Activated naive CD4-positive, alpha-beta T cell treated with Interleukin-2 at 50 U/mL for 16 hours (primary cell): ENCODE results near the gene SEZ6L.

Experiments
- DNase-seq: peaks from one replicate; pipeline ENCODE4 v3.0.0-alpha.2; 2020

The SEZ6L gene

DNA sequence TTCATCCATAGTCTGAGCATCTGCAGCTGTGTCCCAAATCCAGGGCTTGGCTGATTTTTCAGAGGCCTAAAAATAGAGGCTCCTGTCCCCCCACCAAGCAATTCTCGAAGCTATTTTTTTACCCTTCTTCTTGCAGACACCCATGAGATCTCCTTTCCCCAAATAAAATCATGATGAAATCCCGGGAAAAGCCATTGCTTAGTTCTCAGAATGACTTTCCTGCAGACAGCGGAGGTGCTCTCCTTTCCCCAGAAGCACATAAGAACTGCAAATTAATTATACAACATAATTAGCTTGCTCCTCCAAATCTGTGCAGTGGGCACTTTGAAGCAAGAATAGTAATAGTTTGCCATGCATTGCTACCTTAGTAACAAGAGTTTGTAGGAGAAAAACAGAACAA, 176.2 kb downstream of the SEZ6L start:
- DNase-seq, result no peak

GRCh38 chr22:26348810-26349526, 179.7 kb downstream of the SEZ6L start:
- no peak for DNase-seq

DNA sequence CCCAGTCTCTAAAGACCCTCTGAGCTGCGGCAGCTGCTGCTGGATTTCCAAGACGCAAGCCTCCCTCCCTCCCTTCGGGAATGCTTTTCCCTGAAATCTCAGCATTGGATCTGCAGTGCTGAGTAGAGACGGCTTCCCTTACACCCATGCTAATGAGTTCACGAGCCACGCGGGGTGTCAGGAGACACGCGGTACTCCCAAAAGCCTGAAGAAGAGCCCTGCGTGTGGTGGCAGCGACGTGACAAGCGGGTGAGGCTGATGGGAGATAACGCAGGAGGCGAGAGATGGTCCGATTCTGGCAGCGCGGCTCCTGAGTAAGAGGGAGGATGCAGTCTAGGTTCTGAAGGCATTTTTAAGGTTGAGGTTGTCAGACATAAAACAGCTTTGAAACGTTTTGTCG, 185.4 kb downstream of the SEZ6L start:
- DNase-seq, result no peak

- DNase-seq, result no peak
Measured at GRCh38 chr22:26357281-26357680, 188.0 kb downstream of the SEZ6L start.

- no peak for DNase-seq
Measured at GRCh38 chr22:26357813-26358212, 188.6 kb downstream of the SEZ6L start.

DNA sequence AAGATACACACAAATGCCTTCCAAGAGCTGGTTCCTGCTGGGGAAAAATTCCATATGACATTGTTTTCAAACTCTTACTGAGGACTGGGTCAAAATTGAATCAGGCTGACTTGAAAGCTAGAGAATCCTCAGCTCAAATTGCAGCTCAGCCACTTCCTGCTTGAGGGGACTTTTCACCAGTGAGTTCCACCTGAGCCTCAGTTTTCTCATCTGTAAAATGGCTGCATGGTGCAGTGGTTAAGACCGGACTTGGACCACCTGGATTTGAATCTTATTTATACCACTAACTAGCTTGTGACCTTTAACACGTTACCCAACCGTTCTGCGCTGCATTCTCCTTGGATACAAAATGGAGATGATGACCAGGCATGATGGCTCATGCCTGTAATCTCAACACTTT, 189.9 kb downstream of the SEZ6L start:
- no peak for DNase-seq

GRCh38 chr22:26360169-26360885, 191.1 kb downstream of the SEZ6L start:
- peak; percentile 66 for DNase-seq

- DNase-seq, result no peak
Measured at GRCh38 chr22:26362471-26362870, 193.2 kb downstream of the SEZ6L start.

- peak; percentile 54 for DNase-seq
Measured at GRCh38 chr22:26364066-26365015, 195.1 kb downstream of the SEZ6L start.

- DNase-seq, result peak; percentile 70
Measured at GRCh38 chr22:26367402-26368245, 198.4 kb downstream of the SEZ6L start.

DNA sequence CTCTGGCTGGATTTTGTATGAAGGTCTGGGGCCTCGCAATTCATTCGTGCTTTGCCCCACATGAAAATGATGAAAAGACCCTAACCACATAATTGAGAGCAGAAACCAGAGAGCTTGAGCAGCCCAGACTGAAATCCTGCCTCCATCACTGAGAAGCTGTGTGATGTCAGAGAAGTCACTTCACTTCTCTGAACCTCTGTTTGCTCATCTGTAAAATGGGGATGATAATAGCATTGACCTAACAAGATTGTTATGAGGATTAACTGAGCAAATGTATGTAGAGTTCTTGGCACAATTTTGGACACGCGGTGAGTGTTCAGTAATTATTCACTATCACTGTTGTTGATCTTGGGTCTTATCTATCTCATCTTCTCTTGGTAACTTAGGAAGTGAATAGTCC, 203.6 kb downstream of the SEZ6L start:
- DNase-seq, result no peak

GRCh38 chr22:26374391-26375026, 205.2 kb downstream of the SEZ6L start:
- no peak for DNase-seq

DNA sequence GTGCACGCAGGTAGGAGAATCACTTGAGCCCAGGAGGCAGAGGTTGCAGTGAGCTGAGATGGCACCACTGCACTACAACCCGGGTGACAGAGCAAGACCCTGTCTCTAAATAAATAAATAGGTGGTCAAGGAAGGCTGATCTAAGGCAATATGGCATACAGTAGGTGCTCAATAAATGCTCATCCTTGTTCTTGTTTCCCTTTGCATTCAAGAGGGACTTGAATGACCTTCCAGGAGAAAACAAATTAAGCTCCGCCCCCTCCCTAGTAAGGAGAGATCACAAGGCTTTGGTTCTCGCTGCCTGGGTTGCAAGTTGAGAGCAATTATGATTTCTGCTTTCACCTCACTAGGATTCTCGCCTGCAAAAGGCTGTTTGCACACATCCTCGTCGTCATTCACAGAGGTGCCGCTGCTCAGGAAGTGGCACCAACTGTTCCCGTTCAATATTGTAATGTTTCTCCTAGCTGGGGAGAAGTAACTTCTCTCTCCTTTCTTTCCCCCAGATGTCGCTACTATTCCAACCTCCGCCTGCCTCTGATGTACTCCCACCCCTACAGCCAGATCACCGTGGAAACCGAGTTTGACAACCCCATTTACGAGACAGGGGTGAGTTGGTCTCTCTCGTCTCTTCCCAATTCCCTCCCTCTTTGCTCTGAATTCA, 208.0 kb downstream of the SEZ6L start:
- DNase-seq, result no peak

DNA sequence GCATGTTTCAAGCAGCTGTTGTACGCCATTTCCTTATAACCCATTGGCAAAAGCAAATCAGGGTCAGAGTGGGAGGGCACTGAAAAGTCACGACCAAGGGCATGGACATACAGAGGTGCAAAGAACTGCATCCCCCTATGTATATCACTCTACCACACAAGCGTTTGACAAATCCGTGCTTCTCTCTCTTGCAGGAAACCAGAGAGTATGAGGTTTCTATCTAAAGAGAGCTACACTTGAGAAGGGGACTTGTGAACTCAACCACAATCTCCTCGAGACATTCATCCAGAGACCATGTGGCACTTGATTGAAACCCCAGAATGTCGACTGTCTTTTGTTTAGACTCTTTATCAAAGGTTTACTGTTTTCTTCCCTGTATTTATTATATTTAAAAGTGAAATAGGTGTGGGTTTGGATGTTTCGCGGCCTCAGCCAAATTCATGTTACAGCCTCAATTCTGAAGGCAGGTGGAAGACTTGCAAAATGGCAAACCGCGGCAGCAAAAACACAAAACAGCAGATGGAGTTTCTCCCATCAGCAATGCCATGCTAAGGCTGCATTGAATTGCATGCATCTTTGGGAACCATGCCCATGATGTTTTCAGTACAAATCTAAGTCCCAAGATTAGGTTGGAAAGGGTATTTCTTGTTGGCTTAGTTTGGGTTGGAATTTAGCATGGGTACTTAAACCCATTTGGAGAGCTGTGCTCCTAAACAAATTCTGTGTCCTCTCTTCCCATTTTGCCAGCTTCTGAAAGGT, 211.0 kb downstream of the SEZ6L start:
- no peak for DNase-seq

GRCh38 chr22:26382782-26383181, 213.5 kb downstream of the SEZ6L start:
- no peak for DNase-seq

- DNase-seq, result no peak
Measured at GRCh38 chr22:26383968-26384556, 214.8 kb downstream of the SEZ6L start.

DNA sequence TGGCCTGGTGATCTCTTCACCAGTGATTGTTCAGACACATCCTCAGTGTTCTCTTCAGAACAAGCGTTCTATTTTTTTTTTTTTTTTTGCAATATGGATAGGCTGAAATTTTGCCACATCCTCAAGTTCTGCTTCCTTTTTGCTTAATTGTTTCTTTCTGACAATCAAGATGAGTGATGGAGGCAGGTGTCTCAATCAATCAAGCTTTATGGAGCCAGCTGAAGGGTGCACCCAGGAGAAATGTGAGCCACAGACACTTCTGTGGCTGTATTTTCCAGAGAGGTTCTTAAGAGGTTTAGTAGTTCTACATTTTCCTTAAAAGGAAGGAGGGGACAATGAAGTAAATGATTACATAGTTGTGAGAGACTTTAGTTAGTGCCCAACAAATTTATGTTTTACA, 215.9 kb downstream of the SEZ6L start:
- no peak for DNase-seq

DNA sequence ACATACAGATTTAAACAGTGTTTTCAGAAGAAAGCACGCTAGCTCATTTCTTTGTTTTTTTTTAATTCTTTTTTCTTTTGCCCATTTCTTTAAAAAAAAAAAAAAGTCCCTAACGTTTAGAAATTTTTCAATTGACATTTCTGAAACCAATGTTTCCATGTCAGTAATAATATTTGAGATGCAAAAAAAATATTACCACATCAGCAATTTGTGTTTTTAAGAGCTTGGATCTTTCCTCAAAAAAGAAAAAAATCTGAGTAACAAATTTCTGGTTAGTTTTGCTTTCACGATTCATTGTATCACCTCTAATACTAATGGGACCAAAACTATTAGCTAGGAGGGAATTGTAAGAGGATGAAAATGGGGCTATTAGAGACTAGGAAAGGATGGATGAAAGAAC, 219.9 kb downstream of the SEZ6L start:
- DNase-seq, result no peak

DNA sequence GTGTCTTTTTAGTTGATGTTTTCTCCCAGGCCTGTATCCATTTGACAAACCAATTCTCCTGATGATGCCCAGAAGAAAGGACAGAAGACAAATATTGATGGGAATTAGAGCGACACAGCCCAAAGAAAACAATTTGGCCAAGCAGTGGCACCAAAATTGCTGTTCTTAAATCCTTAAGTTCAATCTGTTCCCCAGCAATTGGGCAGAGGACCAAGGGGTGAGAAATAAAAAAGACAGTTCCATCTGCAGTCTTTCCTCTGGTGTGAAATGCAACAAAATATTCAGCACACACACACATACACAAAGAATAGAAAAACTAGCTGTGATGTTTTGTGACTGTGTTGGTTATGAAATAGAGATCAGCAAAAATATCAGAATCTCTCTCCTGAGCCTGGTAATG, 221.8 kb downstream of the SEZ6L start:
- no peak for DNase-seq

DNA sequence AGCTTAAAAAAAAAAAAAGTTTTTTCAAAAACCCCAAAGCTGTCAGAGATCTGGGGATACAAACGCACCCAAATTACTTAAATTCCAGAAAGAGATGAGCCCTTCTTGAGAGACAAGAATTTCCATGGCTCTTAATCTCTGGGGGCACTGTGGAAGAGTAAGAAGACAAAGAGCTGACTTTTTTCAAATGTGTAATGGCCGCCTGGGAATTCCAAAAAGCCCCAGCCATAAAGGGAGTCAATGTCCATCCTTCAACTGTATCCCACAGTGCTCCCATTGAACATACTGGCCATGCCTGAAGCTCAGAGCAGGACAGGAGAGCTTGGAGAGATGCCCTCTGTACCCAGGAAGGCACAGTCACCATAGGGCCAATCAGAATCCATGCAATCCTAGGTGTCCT, 222.4 kb downstream of the SEZ6L start:
- no peak for DNase-seq
